Endothelial cell (in vitro differentiated cells): Measurements from ENCODE around the gene ISLR2. TPM values are rescaled to one million over a fixed set of nuclear protein-coding genes. Genes with fewer than 3 reads are reported as not detected.

Experiments used
- DNase-seq: peaks from one replicate; pipeline ENCODE4 v3.0.0; 2021; ENCODE audit warnings: low spot score
- H3K27ac Mint-ChIP-seq: one replicate; pipeline ENCODE4 v1.8.0; 2021; ENCODE audit warnings: mixed read lengths, inconsistent platforms; ENCODE audit not compliant: unreplicated experiment
- H3K27me3 Mint-ChIP-seq: one replicate; pipeline ENCODE4 v1.8.0; 2021; ENCODE audit warnings: mild to moderate bottlenecking, moderate library complexity, mixed read lengths, inconsistent platforms; ENCODE audit not compliant: unreplicated experiment
- H3K36me3 Mint-ChIP-seq: one replicate; pipeline ENCODE4 v1.8.0; 2021; ENCODE audit warnings: mild to moderate bottlenecking, low read depth, mixed read lengths, inconsistent platforms; ENCODE audit not compliant: unreplicated experiment
- H3K4me1 Mint-ChIP-seq: one replicate; pipeline ENCODE4 v1.8.0; 2021; ENCODE audit warnings: mild to moderate bottlenecking, mixed read lengths, inconsistent platforms; ENCODE audit not compliant: unreplicated experiment
- H3K4me3 Mint-ChIP-seq: one replicate; pipeline ENCODE4 v1.8.0; 2021; ENCODE audit warnings: mild to moderate bottlenecking, mixed read lengths, inconsistent platforms; ENCODE audit not compliant: unreplicated experiment
- H3K9me3 Mint-ChIP-seq: one replicate; pipeline ENCODE4 v1.8.0; 2021; ENCODE audit warnings: mixed read lengths, inconsistent platforms; ENCODE audit not compliant: unreplicated experiment
- total RNA-seq: library from RNA; stranded (reverse); fragmentation: NEBNext Ultra II Directional; extraction: Animal tissue kit (Norgen Biotek cat#: 25700); gene quantifications from one replicate; pipeline ENCODE4 v1.2.1, GENCODE V29; 2021; ENCODE audit not compliant: unreplicated experiment
- TF ChIP-seq, protein P1 (sequence below): fragments of 200-600 bp; sonication (generic); IDR thresholded peaks from one replicate; pipeline ENCODE4 v1.5.0; 2021; ENCODE audit warnings: antibody characterized with exemption; ENCODE audit not compliant: unreplicated experiment

The ISLR2 gene
- total RNA-seq, 1 donor from 2014 or later: 0.21 TPM

DNA sequence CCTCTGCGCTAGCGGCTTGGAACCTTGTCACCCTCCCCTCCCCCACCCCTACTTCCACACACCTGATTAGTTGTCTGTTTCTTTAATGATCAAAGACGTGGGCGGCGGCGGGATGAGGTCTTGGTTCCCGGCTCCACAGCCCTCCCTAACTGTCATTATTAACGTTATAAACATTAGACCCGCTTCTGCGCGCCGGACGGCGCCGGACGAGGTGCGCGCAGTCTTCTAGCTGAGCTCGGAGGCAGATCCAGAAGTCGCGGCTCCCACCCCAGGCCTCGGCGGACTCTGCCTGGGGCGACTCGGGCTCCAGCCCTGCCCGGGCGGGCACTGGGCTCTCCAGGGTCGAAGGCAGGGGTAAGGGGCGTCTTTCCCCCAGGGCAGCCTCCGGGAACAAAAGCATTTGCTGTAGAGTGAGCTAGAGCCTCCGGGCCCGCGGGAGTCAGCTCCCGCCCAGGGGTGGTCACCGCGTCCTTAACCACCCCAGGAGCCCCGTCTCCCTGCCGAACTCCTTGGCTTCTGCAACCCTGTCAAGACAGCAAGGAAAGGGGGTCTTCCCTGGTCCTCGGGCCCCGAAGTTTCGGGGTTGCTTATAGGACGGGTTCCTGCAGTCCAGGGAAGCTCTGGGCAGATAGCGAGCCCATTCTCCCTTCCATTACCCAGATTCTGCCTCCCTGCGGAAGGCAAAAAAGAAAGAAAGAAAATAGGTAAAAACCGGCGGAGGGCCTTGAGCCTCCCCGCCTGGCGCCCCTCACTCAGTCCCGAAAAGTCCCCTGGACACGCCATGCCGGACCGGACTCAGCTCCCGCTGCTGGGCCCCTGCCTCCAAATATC lies 2.2 kb upstream of the ISLR2 start:
- peaks cover 6% of the 10 kb centered on the region for H3K36me3 Mint-ChIP-seq
- peaks cover 32% of the 10 kb centered on the region for H3K4me1 Mint-ChIP-seq
- peaks cover 46% of the 10 kb centered on the region for H3K27me3 Mint-ChIP-seq
- no peak for DNase-seq
- TF ChIP-seq, protein P1, sequence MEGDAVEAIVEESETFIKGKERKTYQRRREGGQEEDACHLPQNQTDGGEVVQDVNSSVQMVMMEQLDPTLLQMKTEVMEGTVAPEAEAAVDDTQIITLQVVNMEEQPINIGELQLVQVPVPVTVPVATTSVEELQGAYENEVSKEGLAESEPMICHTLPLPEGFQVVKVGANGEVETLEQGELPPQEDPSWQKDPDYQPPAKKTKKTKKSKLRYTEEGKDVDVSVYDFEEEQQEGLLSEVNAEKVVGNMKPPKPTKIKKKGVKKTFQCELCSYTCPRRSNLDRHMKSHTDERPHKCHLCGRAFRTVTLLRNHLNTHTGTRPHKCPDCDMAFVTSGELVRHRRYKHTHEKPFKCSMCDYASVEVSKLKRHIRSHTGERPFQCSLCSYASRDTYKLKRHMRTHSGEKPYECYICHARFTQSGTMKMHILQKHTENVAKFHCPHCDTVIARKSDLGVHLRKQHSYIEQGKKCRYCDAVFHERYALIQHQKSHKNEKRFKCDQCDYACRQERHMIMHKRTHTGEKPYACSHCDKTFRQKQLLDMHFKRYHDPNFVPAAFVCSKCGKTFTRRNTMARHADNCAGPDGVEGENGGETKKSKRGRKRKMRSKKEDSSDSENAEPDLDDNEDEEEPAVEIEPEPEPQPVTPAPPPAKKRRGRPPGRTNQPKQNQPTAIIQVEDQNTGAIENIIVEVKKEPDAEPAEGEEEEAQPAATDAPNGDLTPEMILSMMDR: no peak
- peak overlapping the region; percentile 67 for H3K4me3 Mint-ChIP-seq
- H3K27ac Mint-ChIP-seq: no peak overlapping the region
- H3K9me3 Mint-ChIP-seq: no peaks in the 10 kb centered on the region

DNA sequence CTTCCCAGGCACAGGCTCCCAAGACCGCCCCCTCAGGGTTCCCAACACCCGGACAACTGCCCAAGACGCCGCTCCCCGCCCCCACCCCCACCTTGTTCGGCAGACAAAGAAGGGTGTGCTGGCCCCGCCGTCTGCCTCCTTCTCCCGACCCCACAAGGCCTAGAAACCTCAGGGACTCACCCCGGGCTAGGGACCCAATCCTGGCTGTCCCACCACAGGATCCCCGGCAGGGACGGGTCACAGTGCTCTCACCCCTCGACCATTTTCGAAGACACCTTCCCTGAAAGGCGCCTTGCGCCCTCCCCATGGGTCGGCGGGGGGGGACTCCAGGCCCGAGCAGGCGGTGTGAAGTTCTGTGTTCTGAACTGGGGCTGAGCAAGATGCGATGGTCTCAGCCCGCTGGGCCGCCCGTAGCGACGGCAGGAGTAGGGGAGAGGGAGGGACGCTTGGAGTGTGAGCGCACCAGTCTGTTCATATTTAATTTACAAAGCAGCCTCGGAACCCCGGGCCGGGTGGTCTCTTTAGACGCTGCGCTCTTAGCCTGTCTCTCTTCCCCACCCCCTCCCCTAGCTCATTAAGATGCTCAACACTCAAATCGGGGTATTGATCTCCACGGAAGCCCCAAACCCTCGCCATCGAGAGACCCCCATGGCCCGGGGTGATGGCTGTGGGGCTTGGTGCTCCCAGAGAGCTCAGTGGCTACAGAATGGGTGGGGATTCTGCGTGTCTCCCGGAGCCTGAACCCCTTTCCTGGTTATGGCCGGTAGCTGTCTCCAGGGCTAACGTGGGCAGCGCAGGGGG lies 1.4 kb upstream of the ISLR2 start:
- Mint-ChIP-seq H3K4me1 (peaks cover 28% of the 10 kb centered on the region), H3K27ac (no peak overlapping the region), H3K9me3 (no peaks in the 10 kb centered on the region), H3K27me3 (peaks cover 47% of the 10 kb centered on the region), H3K4me3 (no peak overlapping the region), H3K36me3 (peaks cover 6% of the 10 kb centered on the region)
- no peak for DNase-seq
- TF ChIP-seq, protein P1: no peak

DNA sequence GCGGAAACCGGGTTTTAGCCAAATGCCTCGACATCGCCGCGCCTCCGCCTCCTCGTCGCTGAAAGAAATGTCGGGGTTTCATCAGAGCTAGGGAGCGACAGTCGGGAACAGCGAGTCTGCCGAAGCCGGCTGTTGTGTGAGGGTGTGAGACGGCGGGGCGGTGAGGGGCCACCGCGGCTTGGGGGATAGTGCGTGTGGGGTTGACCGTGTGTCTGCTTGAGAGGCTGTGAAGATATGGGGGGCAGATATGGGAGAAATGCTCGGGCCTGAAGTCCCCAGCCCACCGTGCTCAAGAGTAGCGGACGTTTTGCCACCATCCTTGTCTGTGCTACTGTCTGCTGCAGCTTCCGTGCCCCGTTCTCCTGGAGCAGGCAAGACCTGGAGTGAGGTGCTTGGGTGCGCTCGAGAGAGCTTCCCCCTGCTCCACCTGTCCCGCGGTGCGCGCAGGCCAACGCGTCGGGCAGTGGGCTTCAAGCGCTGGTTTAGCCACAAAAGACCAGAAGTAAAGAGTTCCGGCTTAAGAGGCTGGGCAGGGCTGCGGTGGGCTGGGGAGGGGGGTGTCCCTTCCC lies 716 bp upstream of the ISLR2 start:
- Mint-ChIP-seq H3K4me3 (peak overlapping the region; percentile 31), H3K36me3 (peaks cover 6% of the 10 kb centered on the region), H3K27me3 (peaks cover 46% of the 10 kb centered on the region), H3K27ac (no peak overlapping the region), H3K9me3 (no peaks in the 10 kb centered on the region), H3K4me1 (peaks cover 28% of the 10 kb centered on the region)
- TF ChIP-seq, protein P1: no peak
- DNase-seq: no peak

DNA sequence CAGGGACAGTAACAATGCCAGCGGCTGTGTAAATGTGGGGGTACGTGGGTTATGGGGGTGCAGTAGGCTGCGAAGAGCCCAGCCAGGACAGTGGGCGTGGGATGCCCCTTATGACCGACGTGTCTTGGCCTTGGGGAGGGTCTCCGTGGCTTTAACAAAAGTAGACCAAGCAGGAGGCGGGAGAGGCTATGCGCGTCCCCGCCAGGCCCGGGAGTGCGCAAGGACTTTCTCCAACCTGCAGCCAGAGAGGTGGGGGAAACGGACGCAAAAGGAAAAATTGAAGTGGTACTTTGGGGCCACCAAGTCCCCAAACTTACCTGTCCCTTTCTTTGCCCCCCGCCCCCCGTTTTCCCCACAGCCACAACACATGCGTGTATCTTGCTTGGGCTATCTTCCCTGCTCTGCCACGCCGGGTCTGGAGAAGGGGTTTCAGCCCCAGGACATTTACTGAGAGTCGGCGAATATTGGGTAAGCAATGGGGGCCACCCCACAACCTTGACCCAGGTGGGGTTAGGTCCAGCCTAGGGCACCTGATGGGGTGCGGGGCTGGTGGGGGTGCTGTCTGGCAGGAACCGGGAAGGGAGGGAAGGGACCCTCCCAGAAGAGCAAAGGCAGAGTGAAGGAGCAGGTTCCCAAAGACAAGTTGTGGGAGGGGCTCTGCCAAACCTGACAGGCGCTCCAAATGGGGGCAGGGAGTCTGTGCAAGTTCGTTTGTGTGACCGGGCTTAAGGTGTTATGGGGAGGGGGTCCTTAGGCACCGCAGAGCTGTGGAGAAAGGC lies 652 bp downstream of the ISLR2 start:
- DNase-seq: no peak
- H3K4me1 Mint-ChIP-seq: peaks cover 32% of the 10 kb centered on the region
- H3K4me3 Mint-ChIP-seq: peak overlapping the region; percentile 9
- H3K27me3 Mint-ChIP-seq: peaks cover 52% of the 10 kb centered on the region
- H3K27ac Mint-ChIP-seq: no peak overlapping the region
- TF ChIP-seq, protein P1: no peak
- H3K9me3 Mint-ChIP-seq: no peaks in the 10 kb centered on the region
- peaks cover 6% of the 10 kb centered on the region for H3K36me3 Mint-ChIP-seq
